DND-41 (cell line): ENCODE results near the gene RUBCNL.

Experiments used
- ATAC-seq: fragments of 200-7000 bp; cut with Tn5 transposase; 3 replicates; pipeline ENCODE4 v1.9.1; 2021; ENCODE audit warnings: low read depth; ENCODE audit not compliant: insufficient read depth
- DNase-seq: peaks from one replicate; pipeline ENCODE4 v3.0.0-alpha.2; 2020
- H2AFZ ChIP-seq: 2 replicates; pipeline ENCODE4 v1.6.0; 2012; ENCODE audit warnings: low read depth, low read length
- H3K27ac ChIP-seq: 2 replicates; pipeline ENCODE4 v1.5.1; 2012; ENCODE audit warnings: low read length, inconsistent platforms
- H3K27me3 ChIP-seq: fragments of 200-600 bp; sonication (generic); 2 replicates; pipeline ENCODE4 v1.6.0; 2012; ENCODE audit warnings: low read length, mild to moderate bottlenecking, inconsistent platforms; ENCODE audit not compliant: insufficient read depth, poor library complexity
- H3K36me3 ChIP-seq: 2 replicates; pipeline ENCODE4 v1.5.1; 2012; ENCODE audit warnings: low read length, inconsistent platforms; ENCODE audit not compliant: insufficient read depth
- H3K4me1 ChIP-seq: 2 replicates; pipeline ENCODE4 v1.5.1; 2012; ENCODE audit warnings: mild to moderate bottlenecking, low read length; ENCODE audit not compliant: insufficient read depth
- H3K4me2 ChIP-seq: 2 replicates; pipeline ENCODE4 v1.6.0; 2012; ENCODE audit warnings: mild to moderate bottlenecking, moderate library complexity, low read length, inconsistent platforms; ENCODE audit not compliant: insufficient read depth
- H3K4me3 ChIP-seq, 2 experiments: fragments of 200-600 bp in 1 of 2; shearing (Covaris generic) in 1 of 2; 2 replicates each; pipeline ENCODE4 v1.5.1; 2012 to 2016; ENCODE audit warnings: inconsistent platforms in 2 of 2, low read length in 2 of 2, mild to moderate bottlenecking in 2 of 2, low read depth in 1 of 2, moderate library complexity in 1 of 2
- H3K79me2 ChIP-seq: 2 replicates; pipeline ENCODE4 v1.6.0; 2012; ENCODE audit warnings: low read length, inconsistent platforms; ENCODE audit not compliant: insufficient read depth
- H3K9ac ChIP-seq: 2 replicates; pipeline ENCODE4 v1.6.0; 2012; ENCODE audit warnings: low read depth, mild to moderate bottlenecking, inconsistent platforms, low read length, moderate library complexity
- H3K9me3 ChIP-seq: 2 replicates; pipeline ENCODE4 v1.5.1; 2012; ENCODE audit warnings: low read length, moderate library complexity, mild to moderate bottlenecking, inconsistent platforms; ENCODE audit not compliant: insufficient read depth, severe bottlenecking
- H4K20me1 ChIP-seq: 2 replicates; pipeline ENCODE4 v1.6.0; 2012; ENCODE audit warnings: low read length; ENCODE audit not compliant: insufficient read depth
- EZH2 ChIP-seq: IDR thresholded peaks from 3 replicates; pipeline ENCODE4 v1.6.1; 2012; ENCODE audit warnings: borderline replicate concordance, low read depth, mild to moderate bottlenecking, moderate library complexity, low read length, inconsistent platforms; ENCODE audit not compliant: severe bottlenecking
- TF ChIP-seq, protein P1 (sequence below): IDR thresholded peaks from 2 replicates; pipeline ENCODE4 v1.5.1; 2012; ENCODE audit warnings: borderline replicate concordance, low read length, moderate library complexity, mild to moderate bottlenecking; ENCODE audit not compliant: poor library complexity, severe bottlenecking; ENCODE audit errors: extremely low read depth

The RUBCNL gene

DNA sequence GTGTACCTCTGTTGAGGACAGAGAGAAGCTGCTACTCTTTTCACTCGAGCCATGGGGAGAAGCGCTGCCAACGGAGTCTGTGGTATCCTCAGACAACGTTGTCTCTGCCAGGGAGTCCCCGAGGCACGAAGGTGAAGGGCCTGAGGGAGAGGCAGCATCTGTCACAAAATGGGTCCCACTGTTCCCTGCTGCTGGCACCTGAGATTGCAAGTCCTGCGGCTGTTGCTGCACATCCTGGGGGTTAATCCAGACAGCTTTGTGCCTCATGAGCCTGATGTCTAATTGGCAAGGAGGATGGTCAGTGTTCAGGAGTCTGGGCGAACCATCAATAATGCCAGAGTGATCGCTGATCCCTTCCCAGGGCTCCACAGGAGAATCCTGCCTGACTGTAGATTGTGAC lies 15.0 kb downstream of the RUBCNL start:
- no peak for DNase-seq
- ATAC-seq, result no peak
- no peaks in the 10 kb centered on the region for H3K27me3 ChIP-seq
- H2AFZ ChIP-seq, result no peak overlapping the region
- no peaks in the 10 kb centered on the region for H3K79me2 ChIP-seq
- H3K4me3 ChIP-seq, result no peak overlapping the region
- H3K9ac ChIP-seq, result no peak overlapping the region
- no peaks in the 10 kb centered on the region for H4K20me1 ChIP-seq
- H3K36me3 ChIP-seq, result peaks cover 16% of the 10 kb centered on the region; the same call in 1 of the 2 replicates
- no peak overlapping the region for H3K4me2 ChIP-seq
- H3K27ac ChIP-seq, result no peak overlapping the region
- H3K4me1 ChIP-seq, result no peaks in the 10 kb centered on the region
- no peaks in the 10 kb centered on the region for H3K9me3 ChIP-seq
- no peak for TF ChIP-seq EZH2
- TF ChIP-seq, protein P1, sequence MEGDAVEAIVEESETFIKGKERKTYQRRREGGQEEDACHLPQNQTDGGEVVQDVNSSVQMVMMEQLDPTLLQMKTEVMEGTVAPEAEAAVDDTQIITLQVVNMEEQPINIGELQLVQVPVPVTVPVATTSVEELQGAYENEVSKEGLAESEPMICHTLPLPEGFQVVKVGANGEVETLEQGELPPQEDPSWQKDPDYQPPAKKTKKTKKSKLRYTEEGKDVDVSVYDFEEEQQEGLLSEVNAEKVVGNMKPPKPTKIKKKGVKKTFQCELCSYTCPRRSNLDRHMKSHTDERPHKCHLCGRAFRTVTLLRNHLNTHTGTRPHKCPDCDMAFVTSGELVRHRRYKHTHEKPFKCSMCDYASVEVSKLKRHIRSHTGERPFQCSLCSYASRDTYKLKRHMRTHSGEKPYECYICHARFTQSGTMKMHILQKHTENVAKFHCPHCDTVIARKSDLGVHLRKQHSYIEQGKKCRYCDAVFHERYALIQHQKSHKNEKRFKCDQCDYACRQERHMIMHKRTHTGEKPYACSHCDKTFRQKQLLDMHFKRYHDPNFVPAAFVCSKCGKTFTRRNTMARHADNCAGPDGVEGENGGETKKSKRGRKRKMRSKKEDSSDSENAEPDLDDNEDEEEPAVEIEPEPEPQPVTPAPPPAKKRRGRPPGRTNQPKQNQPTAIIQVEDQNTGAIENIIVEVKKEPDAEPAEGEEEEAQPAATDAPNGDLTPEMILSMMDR, result no peak

DNA sequence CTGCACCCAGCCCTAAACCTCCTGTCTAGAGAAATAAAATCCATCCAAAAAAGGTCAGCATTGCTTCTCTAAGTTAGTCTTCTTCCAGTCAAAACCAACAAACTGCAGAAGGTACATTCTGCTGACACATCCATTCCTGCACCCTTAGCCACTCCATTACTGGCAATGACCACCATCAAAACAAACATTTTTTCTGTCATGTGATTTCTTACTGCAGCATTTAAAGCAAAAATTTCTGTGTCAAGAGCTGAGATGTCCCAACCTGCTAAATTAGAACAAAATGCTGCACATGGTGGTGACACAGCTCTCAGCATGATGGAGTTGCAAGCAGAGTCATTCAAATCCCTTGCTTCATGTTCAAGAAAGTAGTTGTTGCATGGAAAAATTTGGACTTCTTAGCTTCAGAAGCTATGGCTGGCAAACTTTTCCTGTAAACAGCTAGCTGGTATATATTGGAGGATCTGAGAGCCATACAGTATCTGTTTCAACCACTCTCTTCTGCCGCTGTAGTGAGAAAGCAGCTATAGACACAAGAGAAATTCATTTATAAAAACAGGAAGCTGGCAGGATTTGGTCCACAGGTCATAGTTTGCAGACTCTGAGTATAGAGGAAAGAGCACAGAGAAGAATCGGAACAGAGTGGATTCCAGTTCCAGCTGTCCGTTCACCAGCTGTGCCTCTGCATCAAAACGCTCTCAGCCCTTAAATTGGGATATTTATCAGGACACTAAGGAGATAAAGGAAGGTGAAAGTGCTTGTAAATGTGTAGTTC lies 17.4 kb downstream of the RUBCNL start:
- no peak for ATAC-seq
- no peak overlapping the region for H3K4me2 ChIP-seq
- H3K27ac ChIP-seq, result no peak overlapping the region

DNA sequence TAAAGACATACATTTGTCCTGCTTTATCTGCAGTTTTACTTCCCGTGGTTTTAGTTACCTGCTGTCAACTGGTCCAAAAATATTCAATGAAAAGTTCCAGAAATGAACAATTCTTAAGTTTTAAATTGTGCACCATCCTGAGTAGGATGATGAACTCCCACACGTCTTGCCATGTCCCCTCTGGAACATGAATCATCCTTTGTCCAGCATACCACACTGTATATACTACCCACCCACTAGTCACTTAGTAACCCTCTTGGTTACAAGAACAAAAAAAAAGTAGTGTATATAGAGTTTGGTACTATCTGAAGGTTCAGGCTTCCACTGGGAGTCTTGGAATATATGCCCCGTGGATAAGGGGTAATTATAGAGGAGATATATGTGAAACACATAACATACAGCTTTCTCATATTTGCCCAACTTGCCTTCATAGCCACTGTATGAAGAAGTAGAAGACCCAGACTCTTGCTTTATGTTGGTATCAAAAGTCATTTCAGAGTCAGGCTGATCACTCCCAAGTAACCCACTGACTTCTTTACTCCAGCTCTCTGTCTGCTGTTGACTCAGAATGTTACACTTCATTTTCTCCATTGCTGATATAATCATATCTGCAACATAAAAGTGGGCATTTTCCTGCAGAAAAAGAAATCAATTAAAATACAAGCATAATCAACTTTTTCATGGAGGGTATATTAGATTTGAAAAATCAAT lies 19.3 kb downstream of the RUBCNL start:
- no peak overlapping the region for H3K27ac ChIP-seq
- H3K27me3 ChIP-seq, result no peaks in the 10 kb centered on the region
- no peak overlapping the region for H2AFZ ChIP-seq
- H3K79me2 ChIP-seq, result no peaks in the 10 kb centered on the region
- no peaks in the 10 kb centered on the region for H4K20me1 ChIP-seq
- DNase-seq (no peak), ATAC-seq (no peak)
- H3K4me1 ChIP-seq, result no peaks in the 10 kb centered on the region
- H3K36me3 ChIP-seq, result peaks cover 38% of the 10 kb centered on the region; the same call in 1 of the 2 replicates
- H3K9me3 ChIP-seq, result no peaks in the 10 kb centered on the region
- no peak overlapping the region for H3K4me3 ChIP-seq
- H3K4me2 ChIP-seq, result no peak overlapping the region
- TF ChIP-seq, protein P1, result no peak
- TF ChIP-seq EZH2, result no peak
- no peak overlapping the region for H3K9ac ChIP-seq

More for the DNA sequence above, 17.4 kb downstream of the RUBCNL start:
- no peak for TF ChIP-seq EZH2
- TF ChIP-seq, protein P1, result no peak
- H3K4me3 ChIP-seq, result no peak overlapping the region
- H3K9ac ChIP-seq, result no peak overlapping the region
- no peaks in the 10 kb centered on the region for H3K4me1 ChIP-seq
- H3K27me3 ChIP-seq, result no peaks in the 10 kb centered on the region
- no peaks in the 10 kb centered on the region for H3K9me3 ChIP-seq
- H3K79me2 ChIP-seq, result no peaks in the 10 kb centered on the region
- H2AFZ ChIP-seq, result no peak overlapping the region
- H4K20me1 ChIP-seq, result no peaks in the 10 kb centered on the region
- peaks cover 38% of the 10 kb centered on the region; the same call in 1 of the 2 replicates for H3K36me3 ChIP-seq
- no peak for DNase-seq
